ENCODE results near the gene IDS. TPM values are rescaled to one million over a fixed set of nuclear protein-coding genes. Genes with fewer than 3 reads are reported as not detected.

The IDS gene
- total RNA-seq, 1 experiment from 2014 or later, result 78.7 TPM

DNA sequence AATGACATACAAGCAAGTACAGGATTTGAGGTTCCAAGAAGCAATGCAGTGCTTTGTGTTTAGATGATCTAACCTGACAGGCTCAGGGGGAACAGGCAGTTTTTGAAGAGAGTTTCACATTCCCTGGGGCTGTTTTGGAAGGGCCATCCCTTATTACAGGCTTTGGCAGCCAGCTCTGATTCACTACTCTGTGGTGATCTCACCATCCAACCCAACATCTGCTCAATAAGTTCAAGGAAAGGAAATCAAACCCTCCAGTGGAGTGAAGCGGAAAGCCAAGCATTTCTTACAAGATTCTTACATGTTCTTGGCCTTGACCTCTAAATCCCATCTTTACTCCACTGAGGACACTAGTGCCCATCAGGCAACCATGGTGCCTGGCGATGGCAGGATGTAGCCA, 7.5 kb downstream of the IDS start:
- no TSS peak for BruUV-seq (replicated peaks)
- in situ Hi-C loops (cut with HindIII; ENCODE audit: low pct_unique_long_range_greater_than_20kb, low sequenced_read_pairs) (no loop called here), intact Hi-C loops (cut with micrococcal nuclease; ENCODE audit: unreplicated experiment) (no loop called here)
- CTCF ChIA-PET, result no interaction called here
- no peak for ATAC-seq
- Histone ChIP-seq H3K27me3 (ENCODE audit: control insufficient read depth, insufficient read depth, low read length) (no peaks in the 10 kb centered on the region), H3K27ac (ENCODE audit: low read length) (no peak overlapping the region), H3K9me3 (ENCODE audit: control insufficient read depth, insufficient read depth, low read depth, low read length) (no peaks in the 10 kb centered on the region), H3K36me3 (ENCODE audit: control insufficient read depth, insufficient read depth, low read length) (no peaks in the 10 kb centered on the region; the same call in 1 of the 2 replicates), H3K4me1 (ENCODE audit: control insufficient read depth, insufficient read depth, low read length) (peaks cover 4% of the 10 kb centered on the region), H3K4me3 (ENCODE audit: low read depth in 2 of 2, low read length in 2 of 2) (no peak overlapping the region)
- TF ChIP-seq, protein P1, sequence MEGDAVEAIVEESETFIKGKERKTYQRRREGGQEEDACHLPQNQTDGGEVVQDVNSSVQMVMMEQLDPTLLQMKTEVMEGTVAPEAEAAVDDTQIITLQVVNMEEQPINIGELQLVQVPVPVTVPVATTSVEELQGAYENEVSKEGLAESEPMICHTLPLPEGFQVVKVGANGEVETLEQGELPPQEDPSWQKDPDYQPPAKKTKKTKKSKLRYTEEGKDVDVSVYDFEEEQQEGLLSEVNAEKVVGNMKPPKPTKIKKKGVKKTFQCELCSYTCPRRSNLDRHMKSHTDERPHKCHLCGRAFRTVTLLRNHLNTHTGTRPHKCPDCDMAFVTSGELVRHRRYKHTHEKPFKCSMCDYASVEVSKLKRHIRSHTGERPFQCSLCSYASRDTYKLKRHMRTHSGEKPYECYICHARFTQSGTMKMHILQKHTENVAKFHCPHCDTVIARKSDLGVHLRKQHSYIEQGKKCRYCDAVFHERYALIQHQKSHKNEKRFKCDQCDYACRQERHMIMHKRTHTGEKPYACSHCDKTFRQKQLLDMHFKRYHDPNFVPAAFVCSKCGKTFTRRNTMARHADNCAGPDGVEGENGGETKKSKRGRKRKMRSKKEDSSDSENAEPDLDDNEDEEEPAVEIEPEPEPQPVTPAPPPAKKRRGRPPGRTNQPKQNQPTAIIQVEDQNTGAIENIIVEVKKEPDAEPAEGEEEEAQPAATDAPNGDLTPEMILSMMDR (IDR thresholded peaks at IDR 0.05), result no peak
- TF ChIP-seq TCF7L2 (IDR thresholded peaks at IDR 0.05; ENCODE audit: low read depth, low read length) (no peak), POLR2AphosphoS5 (IDR thresholded peaks at IDR 0.05; ENCODE audit: low read depth, low read length) (no peak)
- TF ChIP-seq, protein P2, sequence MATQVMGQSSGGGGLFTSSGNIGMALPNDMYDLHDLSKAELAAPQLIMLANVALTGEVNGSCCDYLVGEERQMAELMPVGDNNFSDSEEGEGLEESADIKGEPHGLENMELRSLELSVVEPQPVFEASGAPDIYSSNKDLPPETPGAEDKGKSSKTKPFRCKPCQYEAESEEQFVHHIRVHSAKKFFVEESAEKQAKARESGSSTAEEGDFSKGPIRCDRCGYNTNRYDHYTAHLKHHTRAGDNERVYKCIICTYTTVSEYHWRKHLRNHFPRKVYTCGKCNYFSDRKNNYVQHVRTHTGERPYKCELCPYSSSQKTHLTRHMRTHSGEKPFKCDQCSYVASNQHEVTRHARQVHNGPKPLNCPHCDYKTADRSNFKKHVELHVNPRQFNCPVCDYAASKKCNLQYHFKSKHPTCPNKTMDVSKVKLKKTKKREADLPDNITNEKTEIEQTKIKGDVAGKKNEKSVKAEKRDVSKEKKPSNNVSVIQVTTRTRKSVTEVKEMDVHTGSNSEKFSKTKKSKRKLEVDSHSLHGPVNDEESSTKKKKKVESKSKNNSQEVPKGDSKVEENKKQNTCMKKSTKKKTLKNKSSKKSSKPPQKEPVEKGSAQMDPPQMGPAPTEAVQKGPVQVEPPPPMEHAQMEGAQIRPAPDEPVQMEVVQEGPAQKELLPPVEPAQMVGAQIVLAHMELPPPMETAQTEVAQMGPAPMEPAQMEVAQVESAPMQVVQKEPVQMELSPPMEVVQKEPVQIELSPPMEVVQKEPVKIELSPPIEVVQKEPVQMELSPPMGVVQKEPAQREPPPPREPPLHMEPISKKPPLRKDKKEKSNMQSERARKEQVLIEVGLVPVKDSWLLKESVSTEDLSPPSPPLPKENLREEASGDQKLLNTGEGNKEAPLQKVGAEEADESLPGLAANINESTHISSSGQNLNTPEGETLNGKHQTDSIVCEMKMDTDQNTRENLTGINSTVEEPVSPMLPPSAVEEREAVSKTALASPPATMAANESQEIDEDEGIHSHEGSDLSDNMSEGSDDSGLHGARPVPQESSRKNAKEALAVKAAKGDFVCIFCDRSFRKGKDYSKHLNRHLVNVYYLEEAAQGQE (IDR thresholded peaks at IDR 0.05; ENCODE audit: insufficient read depth in 1 of 2, low read depth in 2 of 2, low read length in 1 of 2), result no peak
- POLR2A ChIA-PET, result no interaction called here
- DNase-seq (ENCODE audit: low read depth, low spot score), result no peak

DNA sequence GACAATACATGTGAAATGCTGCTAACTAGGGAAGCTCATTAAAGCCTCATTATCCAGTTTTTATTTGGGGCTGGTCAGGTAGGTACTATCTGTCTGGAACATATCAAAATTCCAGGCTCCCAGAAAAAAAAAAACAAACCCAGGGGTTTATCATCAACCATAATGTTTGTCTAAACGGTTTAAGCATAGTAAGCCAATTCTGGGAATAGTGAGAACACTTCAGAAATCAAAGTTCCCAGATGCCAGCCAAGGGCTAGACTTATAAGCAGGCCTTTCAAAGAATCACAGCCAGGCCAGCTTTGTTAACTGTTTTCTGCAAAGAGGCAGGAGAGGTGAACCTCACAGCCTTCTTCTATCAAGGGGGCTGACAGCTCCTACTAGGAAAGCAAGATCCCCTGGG, 8.1 kb downstream of the IDS start:
- no TSS peak for BruUV-seq (replicated peaks)
- Histone ChIP-seq H3K27me3 (ENCODE audit: control insufficient read depth, insufficient read depth, low read length) (no peaks in the 10 kb centered on the region), H3K9me3 (ENCODE audit: control insufficient read depth, insufficient read depth, low read depth, low read length) (no peaks in the 10 kb centered on the region), H3K36me3 (ENCODE audit: control insufficient read depth, insufficient read depth, low read length) (no peaks in the 10 kb centered on the region; the same call in 1 of the 2 replicates), H3K4me3 (ENCODE audit: low read depth in 2 of 2, low read length in 2 of 2) (no peak overlapping the region), H3K27ac (ENCODE audit: low read length) (no peak overlapping the region), H3K4me1 (ENCODE audit: control insufficient read depth, insufficient read depth, low read length) (peaks cover 4% of the 10 kb centered on the region)
- ChIA-PET POLR2A (interaction anchor here (1.0 kb wide), 1 partner anchor 42 kb away, joined by 8 read pairs; no protein-coding TSS in a partner anchor), CTCF (interaction anchor here (0.6 kb wide), 1 partner anchor 401 kb away, joined by 4 read pairs; no protein-coding TSS in a partner anchor)
- TF ChIP-seq, protein P2 (IDR thresholded peaks at IDR 0.05; ENCODE audit: insufficient read depth in 1 of 2, low read depth in 2 of 2, low read length in 1 of 2), result no peak
- no peak for TF ChIP-seq TCF7L2 (IDR thresholded peaks at IDR 0.05; ENCODE audit: low read depth, low read length)
- no peak for TF ChIP-seq SIN3A (IDR thresholded peaks at IDR 0.05; ENCODE audit: borderline replicate concordance, insufficient read depth, low read depth, low read length)
- TF ChIP-seq POLR2AphosphoS5 (IDR thresholded peaks at IDR 0.05; ENCODE audit: low read depth, low read length), result no peak
- TF ChIP-seq, protein P1 (IDR thresholded peaks at IDR 0.05), result no peak
- DNase-seq (ENCODE audit: low read depth, low spot score) (no peak), ATAC-seq (no peak)
- intact Hi-C loops (cut with micrococcal nuclease; ENCODE audit: unreplicated experiment), result no loop called here
- in situ Hi-C loops (cut with HindIII; ENCODE audit: low pct_unique_long_range_greater_than_20kb, low sequenced_read_pairs), result no loop called here

All from Panc1 (cell line).